T-helper 9 cell (primary cell): ENCODE measurements around the gene LRP11.
"Not testable (repeated sequence)": the region's sequence is repeated elsewhere in the genome, so short reads cannot be mapped to it uniquely, and the experiment has no call there.

Experiments
- DNase-seq: peaks from one replicate; pipeline ENCODE4 v3.0.0-alpha.2; 2020

LRP11 gene

DNA sequence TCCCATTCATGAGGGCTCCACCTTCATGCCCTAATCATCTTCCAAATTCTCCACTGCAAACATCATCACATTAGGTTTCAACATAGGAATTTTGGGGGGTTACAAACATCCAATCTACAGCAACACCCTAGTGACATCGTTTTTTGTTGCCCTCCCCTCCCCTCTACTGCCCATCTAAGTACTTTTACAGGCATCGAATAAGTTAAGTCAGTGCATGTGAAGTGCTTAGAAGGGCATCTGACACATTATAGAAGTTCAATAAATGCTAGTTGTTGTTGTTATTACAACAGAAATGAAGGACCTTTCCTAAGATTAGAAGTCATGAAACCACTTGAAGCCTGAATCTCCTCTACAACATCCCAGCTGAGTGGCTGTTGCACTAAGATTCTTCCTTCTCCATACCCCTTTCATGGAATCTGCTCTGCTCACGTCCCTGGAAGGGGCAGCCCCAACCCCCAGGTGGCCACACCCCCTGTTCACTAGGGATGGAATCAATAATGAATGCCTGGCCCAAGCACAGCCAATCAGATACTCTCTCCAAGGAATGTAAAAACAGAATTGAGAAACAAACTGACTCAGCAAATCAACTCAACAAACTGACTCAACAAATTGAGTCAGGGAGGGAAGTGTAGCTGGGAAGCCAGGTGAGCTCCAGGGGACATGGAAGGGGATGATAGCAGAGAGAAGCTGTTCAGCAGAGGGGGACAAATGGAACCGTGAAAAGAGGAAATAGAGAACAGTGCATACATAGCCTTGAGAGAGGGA lies 3.9 kb upstream of the LRP11 start:
- no peak for DNase-seq

DNA sequence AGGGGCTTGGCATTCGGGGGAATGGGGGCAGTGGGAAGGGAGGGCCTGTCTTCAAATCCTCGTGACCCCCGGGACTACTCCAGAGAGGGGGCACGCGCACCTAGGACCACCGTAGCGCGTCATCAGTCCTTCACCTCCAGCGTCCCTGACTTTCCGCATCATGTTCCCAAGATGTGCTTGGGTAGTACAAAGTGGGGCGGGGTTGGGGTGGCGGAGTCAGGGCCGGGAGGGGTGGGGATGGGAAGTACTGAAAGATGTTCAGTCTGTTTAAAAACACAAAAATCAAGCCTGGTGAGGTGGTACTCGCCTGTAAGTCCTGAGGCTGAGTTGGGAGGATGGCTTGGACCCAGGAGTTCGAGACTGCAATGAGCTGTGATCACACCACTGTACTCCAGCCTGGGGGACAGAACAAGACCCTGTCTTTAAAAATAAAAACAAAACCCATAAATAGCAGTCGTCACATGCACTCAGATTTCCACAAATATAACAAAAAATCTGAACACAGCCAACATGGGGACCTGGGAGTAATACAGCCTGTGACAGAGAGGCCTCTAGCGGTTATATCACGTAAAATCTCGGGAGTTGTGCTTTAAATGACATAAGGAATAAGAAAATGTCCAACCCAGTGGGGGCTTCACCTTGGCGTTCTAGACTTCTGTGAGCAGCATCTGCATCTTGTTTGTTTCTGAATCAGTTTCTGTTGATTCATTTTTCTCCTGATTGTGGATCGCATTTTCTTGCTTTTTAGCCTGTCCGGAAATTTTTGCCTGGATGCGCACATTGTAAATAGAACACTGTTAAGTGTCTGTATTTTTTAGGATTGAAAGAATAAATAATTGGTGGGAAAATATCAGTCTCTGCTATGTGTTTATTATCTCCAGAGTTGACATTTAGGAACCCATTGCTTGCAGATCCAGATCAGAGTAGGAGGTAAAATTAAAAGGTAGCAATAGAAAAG lies 698 bp upstream of the LRP11 start:
- no peak for DNase-seq

DNA sequence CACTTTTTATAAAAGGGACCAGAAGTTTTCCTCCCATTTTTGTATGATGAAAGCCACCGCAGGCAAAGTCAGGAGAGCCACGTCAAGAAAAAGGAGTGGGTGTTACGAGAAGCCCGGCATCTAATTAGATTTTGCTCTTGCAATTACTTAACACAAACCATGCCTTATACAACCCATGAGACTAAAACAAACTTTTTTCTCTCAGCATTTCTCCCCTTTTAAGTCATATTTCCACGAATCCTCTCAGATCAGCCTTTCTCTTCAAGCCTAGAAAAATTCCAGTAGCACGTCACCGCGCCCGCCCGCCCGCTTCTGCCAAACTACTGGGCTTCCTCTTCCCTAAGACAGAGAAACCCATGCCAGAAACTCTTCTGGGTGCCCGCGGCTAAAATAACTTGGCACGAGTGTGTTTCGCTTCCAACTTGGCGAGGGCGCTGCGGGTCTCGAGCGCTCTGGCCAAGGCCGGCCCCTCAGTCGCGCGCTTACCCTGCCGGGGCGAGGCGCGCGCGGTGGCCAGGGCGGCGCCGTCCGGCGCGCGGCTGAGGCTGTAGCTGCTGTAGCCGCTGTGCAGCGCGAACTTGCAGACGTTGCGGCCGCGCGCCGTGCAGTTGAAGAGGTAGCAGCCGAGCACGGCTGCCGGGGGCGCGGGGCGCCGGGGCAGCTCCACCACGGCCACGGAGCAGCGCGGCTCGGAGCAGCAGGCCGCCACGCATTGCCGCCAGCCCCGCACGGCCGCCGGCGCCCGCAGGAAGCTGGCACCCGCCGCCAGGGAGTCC lies 1.0 kb downstream of the LRP11 start:
- peak; percentile 10 for DNase-seq

DNA sequence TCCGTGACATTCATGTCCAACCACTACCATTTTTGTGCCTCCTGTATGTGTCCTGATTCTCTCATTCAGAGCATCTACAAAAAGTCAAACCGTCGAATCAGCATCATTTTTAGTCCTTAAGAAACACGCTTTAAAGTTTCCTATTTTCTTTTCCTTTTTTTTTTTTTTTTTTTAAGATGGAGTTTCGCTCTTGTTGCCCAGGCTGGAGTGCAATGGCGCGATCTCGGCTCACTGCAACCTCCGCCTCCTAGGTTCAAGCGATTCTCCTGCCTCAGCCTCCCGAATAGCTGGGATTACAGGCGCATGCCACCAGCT lies 1.8 kb downstream of the LRP11 start:
- DNase-seq: not testable (repeated sequence)

DNA sequence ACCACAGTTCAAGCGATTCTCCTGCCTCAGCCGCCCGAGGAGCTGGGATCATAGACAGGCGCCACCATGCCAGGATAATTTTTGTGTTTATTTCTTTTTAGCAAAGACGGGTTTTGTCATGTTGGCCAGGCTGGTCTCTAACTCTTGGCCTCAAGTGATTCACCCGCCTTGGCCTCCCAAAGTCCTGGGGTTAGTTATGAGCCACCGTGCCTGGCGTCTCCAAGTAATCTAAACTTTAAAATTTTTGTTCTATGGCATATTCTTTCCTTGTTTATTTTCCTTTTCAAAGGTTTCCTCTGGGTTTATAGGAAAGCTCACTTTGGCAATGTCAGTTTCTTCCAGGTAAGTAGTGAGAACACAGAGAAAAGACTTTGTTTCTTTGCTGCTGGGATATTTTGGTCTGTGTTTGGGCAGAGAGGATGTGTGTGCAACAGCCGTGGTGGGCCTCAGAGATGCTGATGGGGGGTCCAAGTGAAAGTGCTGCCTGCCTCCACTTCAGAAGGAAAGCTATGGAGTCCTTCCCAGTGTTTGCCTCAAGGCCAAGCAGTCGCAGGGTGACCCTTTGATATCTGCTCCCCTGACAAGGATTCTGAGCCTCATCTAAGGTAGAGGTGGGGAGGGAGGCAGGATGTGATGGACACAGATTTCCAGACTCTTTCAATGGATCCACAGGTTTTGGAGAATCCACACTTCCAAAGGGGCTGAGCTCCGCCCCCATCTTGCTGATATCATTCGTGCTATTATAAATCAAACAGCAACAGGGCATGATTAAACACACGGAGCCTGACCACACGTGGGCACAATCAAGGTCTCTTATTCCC lies 2.3 kb downstream of the LRP11 start:
- DNase-seq: no peak

DNA sequence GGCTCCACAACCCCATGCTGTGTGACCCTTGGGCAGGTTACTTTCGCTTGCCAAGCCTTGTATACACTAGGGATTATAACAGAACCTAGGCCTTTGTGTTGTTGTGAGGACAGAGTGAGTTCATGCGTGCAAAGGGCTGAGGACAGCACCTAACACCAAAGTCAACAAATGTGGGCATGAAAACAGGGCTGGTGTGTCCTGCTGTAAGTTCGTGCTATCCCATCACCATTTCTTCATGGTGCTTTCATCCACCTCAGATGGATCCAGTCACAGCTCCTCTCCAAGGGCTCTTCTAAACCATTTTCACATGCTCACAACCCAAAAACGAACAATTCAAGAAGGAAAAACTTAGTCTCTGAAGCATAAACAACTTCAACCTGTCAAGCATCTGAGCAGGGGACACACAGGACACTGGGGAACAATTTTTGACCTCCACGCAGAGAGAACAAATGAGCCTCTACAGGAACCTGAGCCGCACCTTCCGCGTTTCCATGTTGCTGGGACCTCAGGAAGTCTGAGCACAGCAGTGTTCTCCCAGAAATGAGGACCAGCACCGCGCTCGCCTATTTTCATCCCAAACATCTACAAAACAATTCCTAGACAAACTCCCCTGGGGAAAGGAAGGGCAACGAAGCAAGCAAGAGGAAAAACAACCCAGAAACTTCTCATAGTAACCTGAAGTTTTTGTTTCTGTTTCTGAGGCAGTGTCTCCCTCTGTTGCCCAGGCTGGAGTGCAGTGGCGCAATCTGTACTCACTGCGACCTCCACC lies 3.1 kb downstream of the LRP11 start:
- no peak for DNase-seq

DNA sequence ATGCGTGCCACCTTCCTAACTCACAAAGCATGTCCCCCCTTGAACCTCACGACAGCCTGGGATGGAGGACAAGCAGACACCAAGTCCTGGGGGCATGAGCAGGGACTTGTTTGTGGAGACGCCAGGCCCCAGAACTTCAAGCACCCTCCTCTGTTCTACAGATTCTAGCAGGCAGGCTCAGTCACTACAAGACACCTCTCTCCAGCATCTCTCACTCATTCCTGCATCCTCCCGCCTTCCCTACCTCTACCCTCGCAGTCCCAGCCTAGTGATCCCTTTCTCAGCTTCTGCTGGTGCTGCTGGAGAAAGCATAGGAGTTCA lies 3.7 kb downstream of the LRP11 start:
- no peak for DNase-seq

DNA sequence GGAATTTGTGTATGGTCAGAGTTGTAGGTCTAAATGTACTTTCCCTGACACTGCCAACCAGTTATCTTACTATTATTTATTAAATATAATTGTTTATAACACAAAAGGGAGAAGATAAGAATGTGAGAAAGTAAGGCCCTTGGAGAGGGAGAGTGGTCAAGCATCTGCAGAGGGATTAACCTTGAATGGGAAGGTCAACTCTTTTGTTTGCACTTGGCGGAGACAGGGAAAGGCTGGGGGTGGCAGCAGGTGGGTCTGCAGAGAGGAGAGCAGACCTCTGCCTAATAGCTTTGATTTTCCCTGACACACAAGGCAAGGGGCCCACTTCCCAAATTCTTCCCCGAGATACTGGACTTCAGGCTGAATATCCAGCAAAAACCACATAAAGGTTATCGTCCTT lies 4.2 kb downstream of the LRP11 start:
- no peak for DNase-seq

DNA sequence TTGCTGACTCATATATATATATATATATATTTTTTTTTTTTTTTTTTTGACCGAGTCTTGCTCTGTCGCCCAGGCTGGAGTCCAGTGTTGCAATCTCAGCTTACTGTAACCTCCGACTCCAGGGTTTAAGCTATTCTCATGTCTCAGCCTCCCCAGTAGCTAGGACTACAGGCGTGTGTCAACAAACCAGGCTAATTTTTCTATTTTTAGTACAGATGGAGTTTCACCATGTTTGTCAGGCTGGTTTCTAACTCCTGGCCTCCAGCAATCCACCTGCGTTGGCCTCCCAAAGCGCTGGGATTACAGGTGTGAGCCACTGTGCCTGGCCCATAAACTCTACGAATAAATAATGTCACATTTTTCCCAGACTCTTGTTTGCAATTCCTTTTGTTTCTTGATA lies 4.8 kb downstream of the LRP11 start:
- no peak for DNase-seq

DNA sequence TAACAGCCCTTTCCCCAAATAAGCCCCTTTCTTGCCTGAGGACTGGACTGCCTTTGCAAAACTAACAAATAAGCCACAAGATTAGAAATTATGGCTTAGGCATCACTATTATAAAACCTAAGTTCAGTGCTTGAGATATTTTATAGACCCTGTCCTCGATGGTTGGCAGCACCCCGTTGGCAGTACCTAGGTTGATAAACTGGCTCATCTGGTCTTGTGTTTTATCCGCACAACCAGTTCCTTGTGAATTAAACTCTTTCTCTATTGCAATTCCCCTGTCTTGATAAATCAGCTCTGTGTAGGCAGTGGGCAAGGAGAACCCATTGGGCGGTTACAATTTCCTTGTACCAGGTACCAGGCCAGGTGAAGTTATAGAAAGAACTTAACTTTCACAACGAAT lies 6.6 kb downstream of the LRP11 start:
- DNase-seq: no peak

DNA sequence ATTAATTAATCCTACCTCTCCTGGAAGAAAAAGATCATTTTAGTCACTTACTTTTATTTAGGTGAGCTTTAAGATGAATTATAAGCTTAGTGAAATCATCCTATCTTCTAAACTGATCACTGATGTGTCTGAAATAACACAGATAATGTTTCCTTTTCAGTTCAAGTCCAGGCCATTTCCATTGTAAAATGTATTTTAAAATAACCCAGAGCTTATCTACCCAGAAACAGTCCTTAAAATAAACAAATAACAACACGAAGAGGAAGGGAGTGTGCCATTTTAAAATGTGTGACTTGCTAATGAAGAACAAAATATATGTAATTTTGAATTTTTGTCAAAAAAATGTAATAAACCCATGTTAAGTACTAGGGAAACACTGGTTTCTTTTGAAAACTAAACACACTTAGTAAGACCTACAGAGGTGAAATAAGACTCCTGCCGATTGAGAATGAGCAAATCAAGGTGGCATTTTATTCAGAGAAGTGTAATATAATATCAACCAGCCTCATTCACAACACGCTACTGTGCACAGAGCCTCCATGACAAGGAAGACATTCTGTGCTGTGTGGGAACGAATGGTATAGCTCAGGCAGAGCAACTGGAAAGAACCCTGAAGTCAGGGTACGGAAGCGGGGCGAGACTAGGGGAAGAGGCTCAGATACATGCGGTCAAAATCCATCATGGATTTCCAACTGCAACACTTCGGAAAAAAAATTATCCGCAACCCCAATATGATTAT lies 7.7 kb downstream of the LRP11 start:
- DNase-seq: no peak

DNA sequence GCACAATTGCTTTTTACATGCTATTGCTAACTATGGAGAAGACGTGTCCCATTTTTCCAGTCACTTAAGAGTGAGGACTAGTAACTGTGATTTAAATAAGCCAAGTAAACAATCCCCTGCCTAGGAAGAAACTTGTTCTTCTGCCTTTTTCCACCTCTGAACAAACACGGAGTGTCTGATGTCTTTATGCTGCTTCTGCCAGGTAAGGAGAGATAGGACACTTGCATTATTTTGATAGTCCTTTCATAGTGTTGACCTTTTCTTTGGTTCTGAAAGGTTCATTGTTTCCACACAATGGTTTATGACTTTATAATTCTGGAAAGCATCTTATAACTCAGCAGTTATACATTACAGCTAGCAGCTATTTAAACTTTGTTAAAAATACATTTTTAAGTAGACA lies 8.4 kb downstream of the LRP11 start:
- no peak for DNase-seq

DNA sequence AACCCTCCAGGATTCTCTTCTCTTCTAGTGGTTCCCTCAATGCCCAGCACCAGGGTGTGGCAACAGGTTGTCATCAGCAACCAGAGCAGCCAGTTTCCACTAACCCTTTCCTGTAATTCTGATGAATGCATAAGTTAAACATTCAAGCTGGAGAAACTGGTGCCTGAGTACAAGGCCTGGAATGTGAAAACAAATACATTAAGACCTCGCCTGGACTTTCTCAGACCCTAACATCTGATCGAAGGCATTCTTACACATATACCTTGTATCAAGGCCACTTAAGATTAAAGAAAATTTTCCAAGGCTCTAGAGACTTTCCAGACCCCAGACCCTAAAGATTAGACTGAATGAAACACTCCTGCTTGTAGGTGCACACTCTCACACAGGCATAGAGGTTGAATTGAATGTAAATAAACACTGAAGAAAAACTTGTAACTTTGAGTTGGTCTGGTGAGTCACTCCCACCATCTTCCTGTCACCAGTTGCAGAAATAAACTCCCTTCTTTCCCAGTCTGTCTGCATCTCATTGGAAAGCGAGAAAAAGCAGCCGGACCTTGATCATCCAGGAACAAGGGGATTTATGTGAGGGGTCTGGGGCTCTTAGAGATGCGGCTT lies 9.0 kb downstream of the LRP11 start:
- no peak for DNase-seq

DNA sequence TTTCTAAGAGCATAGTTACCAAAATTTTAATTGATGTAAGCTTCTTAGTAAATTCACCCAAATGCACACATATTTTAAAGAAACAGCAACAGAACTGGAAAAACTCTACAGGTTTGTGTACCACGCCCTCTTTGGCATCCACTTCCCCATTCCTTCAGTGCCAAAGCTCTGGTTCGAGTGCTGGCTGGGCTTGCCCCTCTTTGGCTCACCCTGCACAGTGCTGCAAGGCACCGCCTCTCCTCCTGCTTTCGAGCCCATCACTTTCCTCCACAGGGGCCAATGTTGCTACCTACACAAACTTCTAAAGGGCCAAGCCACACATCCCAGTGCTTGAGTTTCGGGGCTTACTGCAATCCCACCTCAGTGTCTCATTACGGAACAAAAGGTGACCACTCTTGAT lies 9.6 kb downstream of the LRP11 start:
- no peak for DNase-seq

DNA sequence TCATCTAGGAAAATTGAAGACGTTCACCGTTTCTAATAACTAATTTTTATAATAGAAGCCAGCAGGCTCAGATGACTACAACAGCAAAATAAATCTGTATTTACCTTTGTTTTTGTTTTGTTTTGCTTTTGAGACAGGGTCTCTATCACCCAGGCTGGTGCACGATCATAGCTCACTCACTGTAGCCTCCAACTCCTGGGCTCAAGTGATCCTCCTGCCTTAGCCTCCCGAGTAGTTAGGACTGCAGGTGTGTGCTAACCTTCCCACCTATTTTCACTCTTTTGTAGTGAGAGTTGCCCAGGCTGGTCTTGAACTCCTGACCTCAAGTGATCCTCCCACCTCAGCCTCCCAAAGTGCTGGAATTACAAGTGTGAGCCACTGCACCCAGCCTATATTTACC lies 10.1 kb downstream of the LRP11 start:
- not testable (repeated sequence) for DNase-seq

DNA sequence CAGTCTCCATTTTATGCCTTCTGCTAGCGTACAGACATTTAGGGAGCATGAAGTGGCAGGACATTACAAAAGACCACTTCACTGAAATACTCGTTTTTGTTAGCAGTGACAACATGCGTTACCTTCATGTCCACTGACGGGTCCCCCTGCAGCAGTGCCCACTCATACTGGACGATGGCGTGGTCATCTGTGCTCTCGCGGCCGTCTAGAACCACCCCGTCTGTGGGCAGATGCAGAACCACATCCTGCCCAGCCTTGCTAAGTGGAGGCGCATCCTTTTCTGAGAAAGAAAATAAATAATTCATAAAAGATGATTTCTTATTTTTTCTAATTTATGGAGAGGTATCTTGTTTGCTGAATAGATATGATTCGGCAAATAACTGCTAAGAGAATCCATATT lies 11.3 kb downstream of the LRP11 start:
- DNase-seq: no peak

DNA sequence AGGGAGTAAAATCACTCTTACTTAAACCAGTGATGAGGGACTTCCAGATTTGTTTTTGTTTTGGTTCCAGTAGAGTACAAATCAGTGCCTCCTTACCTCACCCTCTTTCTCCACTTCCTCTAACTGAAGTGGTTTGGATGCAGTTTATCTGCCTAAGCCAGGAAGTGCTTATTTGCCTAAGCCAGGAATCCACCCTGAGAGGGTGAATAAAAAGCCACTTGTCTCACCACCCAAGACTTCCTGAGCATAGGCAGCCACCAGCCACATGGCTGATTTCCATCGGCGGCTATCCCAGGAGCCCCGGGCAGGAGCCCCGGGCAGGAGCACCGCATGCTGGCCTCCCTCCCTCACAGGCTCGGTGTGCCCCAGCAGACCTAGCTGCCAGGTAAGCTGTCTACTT lies 12.0 kb downstream of the LRP11 start:
- DNase-seq: no peak

DNA sequence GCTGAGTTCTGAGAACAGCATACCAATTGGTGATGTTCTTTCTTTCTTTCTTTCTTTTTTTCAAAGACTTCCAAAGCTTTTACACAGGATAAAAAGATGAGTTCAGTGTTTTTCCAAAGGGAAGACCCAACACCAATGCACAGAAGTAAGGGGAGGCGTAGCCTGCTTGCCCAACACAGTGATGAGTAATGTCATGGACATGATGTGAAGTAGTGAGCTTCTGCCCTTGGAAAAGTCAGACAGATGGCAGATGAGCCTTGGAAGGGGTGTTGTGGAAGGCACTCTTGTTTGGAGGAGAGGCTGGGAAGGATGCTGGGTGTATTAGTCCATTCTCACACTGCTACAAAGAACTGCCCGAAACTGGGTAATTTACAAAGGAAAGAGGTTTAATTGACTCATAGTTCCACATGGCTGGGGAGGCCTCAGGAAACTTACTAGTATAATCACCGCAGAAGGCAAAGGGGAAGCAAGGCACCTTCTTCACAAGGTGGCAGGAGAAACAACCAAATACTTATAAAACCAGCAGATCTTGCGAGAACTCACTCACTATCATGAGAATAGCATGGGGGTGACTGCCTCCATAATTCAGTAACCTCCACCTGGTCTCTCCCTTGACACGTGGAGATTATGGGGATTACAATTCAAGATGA lies 12.6 kb downstream of the LRP11 start:
- DNase-seq: no peak

DNA sequence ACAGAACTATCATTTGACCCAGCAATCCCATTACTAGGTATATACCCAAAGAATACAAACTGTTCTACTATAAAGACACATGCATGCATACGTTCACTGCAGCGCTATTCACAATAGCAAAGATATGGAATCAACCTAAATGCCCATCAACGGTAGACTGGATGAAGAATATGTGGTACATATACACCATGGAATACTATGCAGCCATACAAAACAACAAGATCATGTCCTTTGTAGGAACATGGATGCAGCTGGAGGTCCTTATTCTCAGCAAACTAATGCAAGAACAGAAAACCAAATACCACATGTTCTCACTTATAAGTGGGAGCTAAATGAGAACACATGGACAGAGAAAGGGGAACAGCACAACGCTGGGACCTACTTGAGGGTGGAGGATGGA lies 15.8 kb downstream of the LRP11 start:
- DNase-seq: not testable (repeated sequence)

DNA sequence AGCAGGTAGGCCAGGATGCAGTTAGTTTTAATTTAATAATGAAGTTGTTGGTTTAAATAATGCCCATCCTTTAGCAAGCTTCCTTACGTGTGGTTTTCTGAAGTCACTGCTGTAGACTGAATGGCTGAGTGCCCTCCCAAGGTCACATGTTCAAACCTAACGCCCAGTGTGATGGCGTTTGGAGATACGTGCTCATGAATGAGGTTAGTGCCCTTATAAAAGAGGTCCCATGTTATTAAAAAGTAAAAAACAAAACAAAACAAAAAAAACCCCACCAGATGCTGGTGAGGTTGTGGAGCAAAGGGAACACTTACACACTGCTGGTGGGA lies 16.3 kb downstream of the LRP11 start:
- no peak for DNase-seq
